Endothelial cell of umbilical vein (primary cell): ENCODE results near the gene CELF5. TPM values are rescaled to one million over a fixed set of nuclear protein-coding genes. Genes with fewer than 3 reads are reported as not detected.

Experiments used
- BruUV-seq: library from RNA; stranded (reverse); fragments of 400-500 nt; replicated peaks from 2 replicates; lab custom pipeline; 2021; lab: Mats Ljungman, UMichigan
- CTCF ChIA-PET: fragments of 300-600, 350-600 bp; sonication (Branson Sonifier 250); formaldehyde crosslinking; loops from one replicate; lab custom pipeline; 2021; ENCODE audit warnings: antibody characterized with exemption, inconsistent platforms; lab: Charles Lee
- POLR2A ChIA-PET: fragments of 300-600, 350-600 bp; sonication (Branson Sonifier 250); formaldehyde crosslinking; loops from one replicate; lab custom pipeline; 2021; ENCODE audit warnings: antibody characterized with exemption, inconsistent platforms; lab: Charles Lee
- DNase-seq: peaks from one replicate; pipeline ENCODE4 v3.0.0-alpha.2; 2011; ENCODE audit warnings: low read depth, low spot score
- FAIRE-seq: peaks from 2 replicates; lab custom pipeline; 2011; peaks lifted over from hg19 to GRCh38; lab: Jason Lieb, UNC
- H2AFZ ChIP-seq: 2 replicates; pipeline ENCODE4 v1.6.0; 2012; ENCODE audit warnings: low read depth, low read length, control low read depth, inconsistent platforms
- H3K27ac ChIP-seq: 2 replicates; pipeline ENCODE4 v1.5.1; 2011; ENCODE audit warnings: low read depth, mild to moderate bottlenecking, control low read depth, low read length, moderate library complexity; ENCODE audit not compliant: insufficient read depth
- H3K27me3 ChIP-seq, 2 experiments: 2 replicates each; pipeline versions ENCODE4 v1.6.0 to v1.6.1; 2011; ENCODE audit warnings: low read length in 2 of 2, mixed read lengths in 1 of 2; ENCODE audit not compliant: control insufficient read depth in 2 of 2, insufficient read depth in 2 of 2
- H3K36me3 ChIP-seq, 2 experiments: 2 replicates in 1 of 2; 3 replicates in 1 of 2; pipeline ENCODE4 v1.5.1; 2011; ENCODE audit warnings: low read length in 2 of 2, mild to moderate bottlenecking in 1 of 2, moderate library complexity in 1 of 2; ENCODE audit not compliant: control insufficient read depth in 2 of 2, insufficient read depth in 2 of 2; ENCODE audit errors: extremely low read depth in 1 of 2
- H3K4me1 ChIP-seq: 3 replicates; pipeline ENCODE4 v1.5.1; 2011; ENCODE audit warnings: mild to moderate bottlenecking, low read length; ENCODE audit not compliant: control insufficient read depth, insufficient read depth; ENCODE audit errors: extremely low read depth
- H3K4me2 ChIP-seq: 2 replicates; pipeline ENCODE4 v1.6.1; 2011; ENCODE audit warnings: low read length, control low read depth, mixed read lengths; ENCODE audit not compliant: insufficient read depth
- H3K4me3 ChIP-seq, 3 experiments: fragments of 200-600 bp in 1 of 3; sonication (generic), shearing (Covaris generic) in 1 of 3; replicated peaks in 1 of 3; 2 replicates each; pipeline ENCODE4 v1.5.1; 2011 to 2016; ENCODE audit warnings: control low read depth in 3 of 3, low read length in 3 of 3, mild to moderate bottlenecking in 2 of 3, inconsistent platforms in 1 of 3, low read depth in 1 of 3, moderate library complexity in 1 of 3; ENCODE audit not compliant: insufficient read depth in 1 of 3
- H3K79me2 ChIP-seq: 2 replicates; pipeline ENCODE4 v1.6.0; 2012; ENCODE audit warnings: low read length, inconsistent platforms; ENCODE audit not compliant: control insufficient read depth, insufficient read depth
- H3K9ac ChIP-seq: replicated peaks from 2 replicates; pipeline ENCODE3; 2011; ENCODE audit warnings: low read length, control low read depth; ENCODE audit not compliant: insufficient read depth; ENCODE audit errors: extremely low read depth
- H3K9me1 ChIP-seq: replicated peaks from 3 replicates; pipeline ENCODE4 v1.6.0; 2011; ENCODE audit warnings: mild to moderate bottlenecking, low read length; ENCODE audit not compliant: control insufficient read depth, insufficient read depth; ENCODE audit errors: extremely low read depth
- H3K9me3 ChIP-seq: replicated peaks from 2 replicates; pipeline ENCODE4 v1.5.1; 2012; ENCODE audit warnings: low read length, inconsistent platforms; ENCODE audit not compliant: control insufficient read depth, insufficient read depth
- H4K20me1 ChIP-seq: replicated peaks from 2 replicates; pipeline ENCODE3; 2011; ENCODE audit warnings: mild to moderate bottlenecking, low read length; ENCODE audit not compliant: control insufficient read depth, insufficient read depth; ENCODE audit errors: extremely low read depth
- EZH2 ChIP-seq: IDR thresholded peaks from 2 replicates; pipeline ENCODE4 v1.6.1; 2012; ENCODE audit warnings: borderline replicate concordance, low read depth, mild to moderate bottlenecking, moderate library complexity, low read length, inconsistent platforms; ENCODE audit not compliant: severe bottlenecking
- FOS ChIP-seq: IDR thresholded peaks from 2 replicates; pipeline ENCODE4 v1.6.1; 2011; ENCODE audit warnings: mild to moderate bottlenecking, low read length, moderate library complexity, borderline replicate concordance; ENCODE audit not compliant: insufficient read depth
- GATA2 ChIP-seq: IDR thresholded peaks from 2 replicates; pipeline ENCODE4 v1.7.0; 2011; ENCODE audit warnings: low read depth, mild to moderate bottlenecking, moderate library complexity, mixed read lengths, low read length; ENCODE audit not compliant: insufficient read length, insufficient read depth
- JUN ChIP-seq: IDR thresholded peaks from 2 replicates; pipeline ENCODE4 v1.6.1; 2011; ENCODE audit warnings: borderline replicate concordance, low read depth; ENCODE audit not compliant: insufficient read length, insufficient read depth
- MYC ChIP-seq: IDR thresholded peaks from one replicate; pipeline ENCODE4 v1.6.1; 2011; ENCODE audit warnings: mild to moderate bottlenecking, low read depth, low read length
- POLR2A ChIP-seq: IDR thresholded peaks from 2 replicates; pipeline ENCODE4 v1.6.1; 2012; ENCODE audit warnings: low read depth, mild to moderate bottlenecking, control low read depth, low read length
- POLR2AphosphoS5 ChIP-seq: IDR thresholded peaks from 2 replicates; pipeline ENCODE4 v1.6.1; 2012; ENCODE audit warnings: low read depth, mild to moderate bottlenecking, control low read depth, low read length, moderate library complexity; ENCODE audit not compliant: insufficient read depth
- dilution Hi-C: fragments of 300-500 bp; cut with MboI; formaldehyde crosslinking; loops from one replicate; pipeline ENCODE4 v1.15.0; 2019; ENCODE audit warnings: low sequenced_read_pairs; ENCODE audit not compliant: extremely low pct_ligation_motif_present
- intact Hi-C: fragments of 100-400 bp; cut with micrococcal nuclease; formaldehyde crosslinking; loops from one replicate; pipeline ENCODE4 v1.10.0; 2022
- polyA plus RNA-seq, 4 experiments: library from polyadenylated mRNA; depleted of rRNA in 3 of 4; stranded (reverse) in 3 of 4; unstranded in 1 of 4; fragments of >200 nt; gene quantifications; 2 replicates each; pipeline versions ENCODE4 v1.2.1 to v1.2.3, GENCODE V29; 2011 to 2012; ENCODE audit warnings: missing spikeins in 1 of 4
- total RNA-seq: library from RNA; stranded (reverse); gene quantifications from 2 replicates; pipeline ENCODE4 v1.2.3, GENCODE V29; 2021
- TF ChIP-seq, protein P1 (sequence below), 2 donors: IDR thresholded peaks; 1 replicate in 1 of 2; 2 replicates in 1 of 2; pipeline ENCODE4 v1.5.1; 2011; ENCODE audit warnings: low read length in 2 of 2, mild to moderate bottlenecking in 2 of 2, moderate library complexity in 2 of 2, control low read depth in 1 of 2, inconsistent platforms in 1 of 2, low read depth in 1 of 2; ENCODE audit not compliant: insufficient read depth in 1 of 2; ENCODE audit errors: extremely low read depth in 1 of 2
- TF ChIP-seq, protein P2 (sequence below): IDR thresholded peaks from 2 replicates; pipeline ENCODE4 v1.6.1; 2011; ENCODE audit not compliant: insufficient read depth, insufficient read length

The CELF5 gene
- total and polyA plus RNA-seq, 2 donors (not counting 3 experiments of a cell fraction or from before 2014, with no cell fraction given), result not detected

DNA sequence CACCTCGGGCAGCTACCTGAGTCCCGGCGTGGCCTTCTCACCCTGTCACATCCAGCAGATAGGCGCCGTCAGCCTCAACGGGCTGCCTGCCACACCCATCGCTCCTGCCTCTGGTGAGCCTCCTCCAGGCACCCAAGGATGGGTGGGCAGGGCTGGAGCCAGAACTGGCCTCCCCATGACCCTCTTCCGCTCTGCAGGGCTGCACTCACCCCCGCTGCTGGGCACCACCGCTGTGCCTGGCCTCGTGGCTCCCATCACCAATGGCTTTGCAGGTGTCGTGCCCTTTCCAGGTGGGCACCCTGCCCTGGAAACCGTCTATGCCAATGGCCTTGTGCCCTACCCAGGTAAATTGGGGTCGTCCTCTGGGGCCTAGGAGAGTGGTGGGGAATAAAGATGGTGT, 57.7 kb downstream of the CELF5 start:
- ChIA-PET POLR2A (no interaction called here), CTCF (interaction anchor here (1.1 kb wide), 1 partner anchor 203 kb away, joined by 4 read pairs; no protein-coding TSS in a partner anchor)
- intact Hi-C loops (no loop called here), dilution Hi-C loops (no loop called here)
- BruUV-seq, result no TSS peak
- H3K4me1 ChIP-seq, result no peaks in the 10 kb centered on the region
- no peak overlapping the region for H3K9ac ChIP-seq
- TF ChIP-seq, protein P1, sequence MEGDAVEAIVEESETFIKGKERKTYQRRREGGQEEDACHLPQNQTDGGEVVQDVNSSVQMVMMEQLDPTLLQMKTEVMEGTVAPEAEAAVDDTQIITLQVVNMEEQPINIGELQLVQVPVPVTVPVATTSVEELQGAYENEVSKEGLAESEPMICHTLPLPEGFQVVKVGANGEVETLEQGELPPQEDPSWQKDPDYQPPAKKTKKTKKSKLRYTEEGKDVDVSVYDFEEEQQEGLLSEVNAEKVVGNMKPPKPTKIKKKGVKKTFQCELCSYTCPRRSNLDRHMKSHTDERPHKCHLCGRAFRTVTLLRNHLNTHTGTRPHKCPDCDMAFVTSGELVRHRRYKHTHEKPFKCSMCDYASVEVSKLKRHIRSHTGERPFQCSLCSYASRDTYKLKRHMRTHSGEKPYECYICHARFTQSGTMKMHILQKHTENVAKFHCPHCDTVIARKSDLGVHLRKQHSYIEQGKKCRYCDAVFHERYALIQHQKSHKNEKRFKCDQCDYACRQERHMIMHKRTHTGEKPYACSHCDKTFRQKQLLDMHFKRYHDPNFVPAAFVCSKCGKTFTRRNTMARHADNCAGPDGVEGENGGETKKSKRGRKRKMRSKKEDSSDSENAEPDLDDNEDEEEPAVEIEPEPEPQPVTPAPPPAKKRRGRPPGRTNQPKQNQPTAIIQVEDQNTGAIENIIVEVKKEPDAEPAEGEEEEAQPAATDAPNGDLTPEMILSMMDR (IDR thresholded peaks at IDR 0.05; ENCODE audit: extremely low read depth in 1 of 2, insufficient read depth in 1 of 2, low read depth in 1 of 2, low read length in 2 of 2), result no peak
- TF ChIP-seq FOS (no peak), GATA2 (no peak), MYC (no peak), POLR2AphosphoS5 (no peak), JUN (no peak), POLR2A (no peak), EZH2 (no peak)
- TF ChIP-seq, protein P2, sequence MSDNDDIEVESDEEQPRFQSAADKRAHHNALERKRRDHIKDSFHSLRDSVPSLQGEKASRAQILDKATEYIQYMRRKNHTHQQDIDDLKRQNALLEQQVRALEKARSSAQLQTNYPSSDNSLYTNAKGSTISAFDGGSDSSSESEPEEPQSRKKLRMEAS, result no peak
- DNase-seq (no peak), FAIRE-seq (no peak)
- no peak overlapping the region for H2AFZ ChIP-seq
- H3K9me1 ChIP-seq, result no peaks in the 10 kb centered on the region
- no peaks in the 10 kb centered on the region for H4K20me1 ChIP-seq
- H3K9me3 ChIP-seq, result no peaks in the 10 kb centered on the region
- H3K27me3 ChIP-seq, result peaks cover 3 to 10% of the 10 kb centered on the region in 2 experiments
- H3K4me2 ChIP-seq, result no peak overlapping the region
- no peak overlapping the region for H3K27ac ChIP-seq
- no peaks in the 10 kb centered on the region for H3K36me3 ChIP-seq
- H3K79me2 ChIP-seq, result no peaks in the 10 kb centered on the region
- no peak overlapping the region for H3K4me3 ChIP-seq
